HG02852 (cell line): ENCODE data around the gene KIF2A.

ENCODE experiments used
- ATAC-seq: cut with Tn5 transposase; IDR thresholded peaks from one replicate; pipeline ENCODE4 v1.9.1; 2021; ENCODE audit warnings: mild to moderate bottlenecking, moderate library complexity; ENCODE audit not compliant: unreplicated experiment

The KIF2A gene

GRCh38 chr5:62327138-62328053 is 21.4 kb downstream of the KIF2A start:
- no peak for ATAC-seq

- ATAC-seq = no peak
Measured at GRCh38 chr5:62328772-62329491, 22.9 kb downstream of the KIF2A start.

GRCh38 chr5:62330302-62330701 is 24.3 kb downstream of the KIF2A start:
- ATAC-seq = no peak

- ATAC-seq = no peak
Measured at GRCh38 chr5:62331921-62332320, 25.9 kb downstream of the KIF2A start.

- no peak for ATAC-seq
Measured at GRCh38 chr5:62333250-62333794, 27.3 kb downstream of the KIF2A start.

GRCh38 chr5:62334082-62334481 is 28.1 kb downstream of the KIF2A start:
- ATAC-seq = no peak

GRCh38 chr5:62340392-62340791 is 34.4 kb downstream of the KIF2A start:
- ATAC-seq = no peak

- no peak for ATAC-seq
Measured at GRCh38 chr5:62340979-62341378, 35.0 kb downstream of the KIF2A start.

- ATAC-seq = peak; percentile 71
Measured at GRCh38 chr5:62341783-62342475, 35.9 kb downstream of the KIF2A start.

GRCh38 chr5:62342476-62342837 is 36.5 kb downstream of the KIF2A start:
- ATAC-seq = peak; percentile 43

GRCh38 chr5:62343428-62343827 is 37.4 kb downstream of the KIF2A start:
- no peak for ATAC-seq

GRCh38 chr5:62346748-62347147 is 40.7 kb downstream of the KIF2A start:
- ATAC-seq = no peak

GRCh38 chr5:62347928-62348327 is 41.9 kb downstream of the KIF2A start:
- ATAC-seq = no peak

GRCh38 chr5:62348723-62349481 is 42.9 kb downstream of the KIF2A start:
- no peak for ATAC-seq

- peak; percentile 90 for ATAC-seq
Measured at GRCh38 chr5:62354028-62354874, 48.2 kb downstream of the KIF2A start.

- ATAC-seq = no peak
Measured at GRCh38 chr5:62362701-62363100, 56.7 kb downstream of the KIF2A start.

- ATAC-seq = no peak
Measured at GRCh38 chr5:62369039-62369438, 63.0 kb downstream of the KIF2A start.

- ATAC-seq = no peak
Measured at GRCh38 chr5:62371409-62371808, 65.4 kb downstream of the KIF2A start.

- ATAC-seq = no peak
Measured at GRCh38 chr5:62372600-62372999, 66.6 kb downstream of the KIF2A start.

GRCh38 chr5:62373382-62373781 is 67.4 kb downstream of the KIF2A start:
- no peak for ATAC-seq
